Stimulated activated CD8-positive, alpha-beta memory T cell treated with anti-CD3 and anti-CD28 coated beads, Interleukin-2, amount 100 ng/mL, for 48 hours (primary cell): ENCODE results near the gene BEST1.
"Not testable (repeated sequence)": the region's sequence is repeated elsewhere in the genome, so short reads cannot be mapped to it uniquely, and the experiment has no call there.

Experiments
- DNase-seq, 2 donors: peaks; one replicate each; pipeline ENCODE4 v3.0.0-alpha.2; 2020; ENCODE audit warnings: low read depth in 2 of 2

BEST1 gene

GRCh38 chr11:61978703-61979661, 28.8 kb downstream of the BEST1 start:
- DNase-seq = no peak

GRCh38 chr11:61980783-61981541, 30.8 kb downstream of the BEST1 start:
- no peak for DNase-seq

- DNase-seq = no peak
Observed at GRCh38 chr11:61983419-61983818, 33.3 kb downstream of the BEST1 start.

- no peak for DNase-seq
Observed at GRCh38 chr11:61985869-61986268, 35.7 kb downstream of the BEST1 start.

- no peak for DNase-seq
Observed at GRCh38 chr11:61994981-61995380, 44.8 kb downstream of the BEST1 start.

GRCh38 chr11:61996933-61997332, 46.8 kb downstream of the BEST1 start:
- DNase-seq = no peak

- DNase-seq = no peak
Observed at GRCh38 chr11:61999141-61999975, 49.2 kb downstream of the BEST1 start.

- DNase-seq = no peak
Observed at GRCh38 chr11:62000539-62001446, 50.6 kb downstream of the BEST1 start.

GRCh38 chr11:62001450-62002191, 51.5 kb downstream of the BEST1 start:
- DNase-seq = no peak

GRCh38 chr11:62002283-62002682, 52.1 kb downstream of the BEST1 start:
- not testable (repeated sequence) for DNase-seq

GRCh38 chr11:62004473-62004872, 54.3 kb downstream of the BEST1 start:
- no peak for DNase-seq

- DNase-seq = no peak
Observed at GRCh38 chr11:62008193-62008592, 58.0 kb downstream of the BEST1 start.

- DNase-seq = no peak
Observed at GRCh38 chr11:62010935-62011528, 60.9 kb downstream of the BEST1 start.

- DNase-seq = no peak
Observed at GRCh38 chr11:62011881-62012280, 61.7 kb downstream of the BEST1 start.

GRCh38 chr11:62012451-62012831, 62.3 kb downstream of the BEST1 start:
- no peak for DNase-seq

GRCh38 chr11:62012832-62013461, 62.8 kb downstream of the BEST1 start:
- no peak for DNase-seq
